Endothelial cell of umbilical vein (primary cell): Measurements from ENCODE around the gene SCYL2. TPM values are rescaled to one million over a fixed set of nuclear protein-coding genes. Genes with fewer than 3 reads are reported as not detected.

Source experiments
- BruUV-seq: library from RNA; stranded (reverse); fragments of 400-500 nt; replicated peaks from 2 replicates; lab custom pipeline; 2021; lab: Mats Ljungman, UMichigan
- CTCF ChIA-PET: fragments of 300-600, 350-600 bp; sonication (Branson Sonifier 250); formaldehyde crosslinking; loops from one replicate; lab custom pipeline; 2021; ENCODE audit warnings: antibody characterized with exemption, inconsistent platforms; lab: Charles Lee
- POLR2A ChIA-PET: fragments of 300-600, 350-600 bp; sonication (Branson Sonifier 250); formaldehyde crosslinking; loops from one replicate; lab custom pipeline; 2021; ENCODE audit warnings: antibody characterized with exemption, inconsistent platforms; lab: Charles Lee
- DNase-seq: peaks from one replicate; pipeline ENCODE4 v3.0.0-alpha.2; 2011; ENCODE audit warnings: low read depth, low spot score
- FAIRE-seq: peaks from 2 replicates; lab custom pipeline; 2011; peaks lifted over from hg19 to GRCh38; lab: Jason Lieb, UNC
- H2AFZ ChIP-seq: 2 replicates; pipeline ENCODE4 v1.6.0; 2012; ENCODE audit warnings: low read depth, low read length, control low read depth, inconsistent platforms
- H3K27ac ChIP-seq: 2 replicates; pipeline ENCODE4 v1.5.1; 2011; ENCODE audit warnings: low read depth, mild to moderate bottlenecking, control low read depth, low read length, moderate library complexity; ENCODE audit not compliant: insufficient read depth
- H3K27me3 ChIP-seq, 2 experiments: 2 replicates each; pipeline versions ENCODE4 v1.6.0 to v1.6.1; 2011; ENCODE audit warnings: low read length in 2 of 2, mixed read lengths in 1 of 2; ENCODE audit not compliant: control insufficient read depth in 2 of 2, insufficient read depth in 2 of 2
- H3K36me3 ChIP-seq, 2 experiments: 2 replicates in 1 of 2; 3 replicates in 1 of 2; pipeline ENCODE4 v1.5.1; 2011; ENCODE audit warnings: low read length in 2 of 2, mild to moderate bottlenecking in 1 of 2, moderate library complexity in 1 of 2; ENCODE audit not compliant: control insufficient read depth in 2 of 2, insufficient read depth in 2 of 2; ENCODE audit errors: extremely low read depth in 1 of 2
- H3K4me1 ChIP-seq: 3 replicates; pipeline ENCODE4 v1.5.1; 2011; ENCODE audit warnings: mild to moderate bottlenecking, low read length; ENCODE audit not compliant: control insufficient read depth, insufficient read depth; ENCODE audit errors: extremely low read depth
- H3K4me2 ChIP-seq: 2 replicates; pipeline ENCODE4 v1.6.1; 2011; ENCODE audit warnings: low read length, control low read depth, mixed read lengths; ENCODE audit not compliant: insufficient read depth
- H3K4me3 ChIP-seq, 3 experiments: fragments of 200-600 bp in 1 of 3; sonication (generic), shearing (Covaris generic) in 1 of 3; replicated peaks in 1 of 3; 2 replicates each; pipeline ENCODE4 v1.5.1; 2011 to 2016; ENCODE audit warnings: control low read depth in 3 of 3, low read length in 3 of 3, mild to moderate bottlenecking in 2 of 3, inconsistent platforms in 1 of 3, low read depth in 1 of 3, moderate library complexity in 1 of 3; ENCODE audit not compliant: insufficient read depth in 1 of 3
- H3K79me2 ChIP-seq: 2 replicates; pipeline ENCODE4 v1.6.0; 2012; ENCODE audit warnings: low read length, inconsistent platforms; ENCODE audit not compliant: control insufficient read depth, insufficient read depth
- H3K9ac ChIP-seq: replicated peaks from 2 replicates; pipeline ENCODE3; 2011; ENCODE audit warnings: low read length, control low read depth; ENCODE audit not compliant: insufficient read depth; ENCODE audit errors: extremely low read depth
- H3K9me1 ChIP-seq: replicated peaks from 3 replicates; pipeline ENCODE4 v1.6.0; 2011; ENCODE audit warnings: mild to moderate bottlenecking, low read length; ENCODE audit not compliant: control insufficient read depth, insufficient read depth; ENCODE audit errors: extremely low read depth
- H3K9me3 ChIP-seq: replicated peaks from 2 replicates; pipeline ENCODE4 v1.5.1; 2012; ENCODE audit warnings: low read length, inconsistent platforms; ENCODE audit not compliant: control insufficient read depth, insufficient read depth
- H4K20me1 ChIP-seq: replicated peaks from 2 replicates; pipeline ENCODE3; 2011; ENCODE audit warnings: mild to moderate bottlenecking, low read length; ENCODE audit not compliant: control insufficient read depth, insufficient read depth; ENCODE audit errors: extremely low read depth
- CTCF ChIP-seq, 2 donors: IDR thresholded peaks; 1 replicate in 1 of 2; 2 replicates in 1 of 2; pipeline ENCODE4 v1.5.1; 2011; ENCODE audit warnings: low read length in 2 of 2, mild to moderate bottlenecking in 2 of 2, moderate library complexity in 2 of 2, control low read depth in 1 of 2, inconsistent platforms in 1 of 2, low read depth in 1 of 2; ENCODE audit not compliant: insufficient read depth in 1 of 2; ENCODE audit errors: extremely low read depth in 1 of 2
- EZH2 ChIP-seq: IDR thresholded peaks from 2 replicates; pipeline ENCODE4 v1.6.1; 2012; ENCODE audit warnings: borderline replicate concordance, low read depth, mild to moderate bottlenecking, moderate library complexity, low read length, inconsistent platforms; ENCODE audit not compliant: severe bottlenecking
- FOS ChIP-seq: IDR thresholded peaks from 2 replicates; pipeline ENCODE4 v1.6.1; 2011; ENCODE audit warnings: mild to moderate bottlenecking, low read length, moderate library complexity, borderline replicate concordance; ENCODE audit not compliant: insufficient read depth
- GATA2 ChIP-seq: IDR thresholded peaks from 2 replicates; pipeline ENCODE4 v1.7.0; 2011; ENCODE audit warnings: low read depth, mild to moderate bottlenecking, moderate library complexity, mixed read lengths, low read length; ENCODE audit not compliant: insufficient read length, insufficient read depth
- JUN ChIP-seq: IDR thresholded peaks from 2 replicates; pipeline ENCODE4 v1.6.1; 2011; ENCODE audit warnings: borderline replicate concordance, low read depth; ENCODE audit not compliant: insufficient read length, insufficient read depth
- MAX ChIP-seq: IDR thresholded peaks from 2 replicates; pipeline ENCODE4 v1.6.1; 2011; ENCODE audit not compliant: insufficient read depth, insufficient read length
- MYC ChIP-seq: IDR thresholded peaks from one replicate; pipeline ENCODE4 v1.6.1; 2011; ENCODE audit warnings: mild to moderate bottlenecking, low read depth, low read length
- POLR2A ChIP-seq: IDR thresholded peaks from 2 replicates; pipeline ENCODE4 v1.6.1; 2012; ENCODE audit warnings: low read depth, mild to moderate bottlenecking, control low read depth, low read length
- POLR2AphosphoS5 ChIP-seq: IDR thresholded peaks from 2 replicates; pipeline ENCODE4 v1.6.1; 2012; ENCODE audit warnings: low read depth, mild to moderate bottlenecking, control low read depth, low read length, moderate library complexity; ENCODE audit not compliant: insufficient read depth
- dilution Hi-C: fragments of 300-500 bp; cut with MboI; formaldehyde crosslinking; loops from one replicate; pipeline ENCODE4 v1.15.0; 2019; ENCODE audit warnings: low sequenced_read_pairs; ENCODE audit not compliant: extremely low pct_ligation_motif_present
- intact Hi-C: fragments of 100-400 bp; cut with micrococcal nuclease; formaldehyde crosslinking; loops from one replicate; pipeline ENCODE4 v1.10.0; 2022
- polyA plus RNA-seq, 4 experiments: library from polyadenylated mRNA; depleted of rRNA in 3 of 4; stranded (reverse) in 3 of 4; unstranded in 1 of 4; fragments of >200 nt; gene quantifications; 2 replicates each; pipeline versions ENCODE4 v1.2.1 to v1.2.3, GENCODE V29; 2011 to 2012; ENCODE audit warnings: missing spikeins in 1 of 4
- total RNA-seq: library from RNA; stranded (reverse); gene quantifications from 2 replicates; pipeline ENCODE4 v1.2.3, GENCODE V29; 2021

The SCYL2 gene
- total and polyA plus RNA-seq, 2 donors (not counting 3 experiments of a cell fraction or from before 2014, with no cell fraction given): 12.5 to 41.4 TPM

- no peaks in the 10 kb centered on the region for H3K9me3 ChIP-seq
- H4K20me1 ChIP-seq: no peaks in the 10 kb centered on the region
- H3K27ac ChIP-seq: no peak overlapping the region
- H3K4me2 ChIP-seq: no peak overlapping the region
- no TSS peak for BruUV-seq
- CTCF ChIA-PET: no interaction called here
- H3K9me1 ChIP-seq: no peaks in the 10 kb centered on the region
- dilution Hi-C loops: no loop called here
- no peak overlapping the region for H3K4me3 ChIP-seq
- POLR2A ChIA-PET: no interaction called here
- no peak overlapping the region for H2AFZ ChIP-seq
- H3K4me1 ChIP-seq: no peaks in the 10 kb centered on the region
- H3K36me3 ChIP-seq: peaks cover 0 to 5% of the 10 kb centered on the region in 2 experiments
- no peaks in the 10 kb centered on the region for H3K27me3 ChIP-seq
- DNase-seq: no peak
- intact Hi-C loops: no loop called here
- H3K79me2 ChIP-seq: no peaks in the 10 kb centered on the region
- no peak overlapping the region for H3K9ac ChIP-seq
- no peak for FAIRE-seq
- no peak for TF ChIP-seq FOS
- no peak for TF ChIP-seq POLR2A
- no peak for TF ChIP-seq POLR2AphosphoS5
- no peak for TF ChIP-seq GATA2
- TF ChIP-seq CTCF (IDR thresholded peaks at IDR 0.05; ENCODE audit: extremely low read depth in 1 of 2, insufficient read depth in 1 of 2, low read depth in 1 of 2, low read length in 2 of 2): no peak
- TF ChIP-seq MAX: no peak
- no peak for TF ChIP-seq JUN
- no peak for TF ChIP-seq MYC
- no peak for TF ChIP-seq EZH2
Observed at GRCh38 chr12:100219328-100220109, 47.5 kb upstream of the SCYL2 start.
